ENCODE measurements around the gene TEN1. TPM values are rescaled to one million over a fixed set of nuclear protein-coding genes. Genes with fewer than 3 reads are reported as not detected.

Gene TEN1
- total and polyA plus RNA-seq, 4 donors: 12.0 to 30.0 (median 16.5) TPM

DNA sequence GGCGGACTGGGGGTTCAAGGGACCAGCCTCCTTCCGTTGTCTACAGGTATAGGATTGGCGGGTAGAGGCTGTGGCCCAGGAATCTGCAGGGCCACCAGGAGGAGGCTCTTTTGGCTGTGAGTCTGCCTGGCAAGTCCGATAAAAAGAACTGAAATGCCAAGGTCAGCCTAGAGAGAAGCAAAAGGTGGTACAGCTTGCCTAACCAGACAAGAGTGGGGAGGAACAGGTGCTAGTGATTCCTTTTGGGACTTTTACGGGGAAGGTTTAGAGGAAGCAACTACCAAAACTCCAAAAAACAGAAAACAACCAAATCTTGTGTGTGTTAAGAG lies 53.7 kb downstream of the TEN1 start:
- Histone ChIP-seq H3K9me3 (ENCODE audit: control insufficient read depth in 4 of 4, low read length in 3 of 4) (no peaks in the 10 kb centered on the region), H3K9ac (ENCODE audit: low read depth in 1 of 2, low read length in 2 of 2) (no peak overlapping the region), H3K27me3 (ENCODE audit: control insufficient read depth in 4 of 4, insufficient read depth in 4 of 4, low read length in 3 of 4) (no peaks in the 10 kb centered on the region), H3K4me1 (ENCODE audit: control insufficient read depth in 4 of 4, insufficient read depth in 4 of 4, low read length in 3 of 4) (peaks cover 0 to 3% (median 1%) of the 10 kb centered on the region in 4 donors), H3K36me3 (ENCODE audit: control insufficient read depth in 4 of 4, insufficient read depth in 3 of 4, low read depth in 1 of 4, low read length in 3 of 4) (peaks cover 0 to 3% (median 0%) of the 10 kb centered on the region in 4 donors), H3K27ac (ENCODE audit: low read depth in 1 of 2, low read length in 2 of 2) (no peak overlapping the region), H3K4me3 (ENCODE audit: low read depth in 1 of 3, low read length in 3 of 3) (no peak overlapping the region)
- DNase-seq (ENCODE audit: low spot score): no peak
- WGBS: 94% methylated on average over 5 of the region's 5 CpGs
- TF ChIP-seq YY1 (IDR thresholded peaks at IDR 0.05): no peak
- no peak for TF ChIP-seq GABPA (IDR thresholded peaks at IDR 0.05 in 1 of 2, conservative IDR thresholded peaks at IDR 0.05 in 1 of 2)
- TF ChIP-seq SP1 (IDR thresholded peaks at IDR 0.05): no peak
- no peak for TF ChIP-seq FOXA2 (IDR thresholded peaks at IDR 0.05)
- no peak for TF ChIP-seq FOXA1 (IDR thresholded peaks at IDR 0.05)
- TF ChIP-seq, protein P1, sequence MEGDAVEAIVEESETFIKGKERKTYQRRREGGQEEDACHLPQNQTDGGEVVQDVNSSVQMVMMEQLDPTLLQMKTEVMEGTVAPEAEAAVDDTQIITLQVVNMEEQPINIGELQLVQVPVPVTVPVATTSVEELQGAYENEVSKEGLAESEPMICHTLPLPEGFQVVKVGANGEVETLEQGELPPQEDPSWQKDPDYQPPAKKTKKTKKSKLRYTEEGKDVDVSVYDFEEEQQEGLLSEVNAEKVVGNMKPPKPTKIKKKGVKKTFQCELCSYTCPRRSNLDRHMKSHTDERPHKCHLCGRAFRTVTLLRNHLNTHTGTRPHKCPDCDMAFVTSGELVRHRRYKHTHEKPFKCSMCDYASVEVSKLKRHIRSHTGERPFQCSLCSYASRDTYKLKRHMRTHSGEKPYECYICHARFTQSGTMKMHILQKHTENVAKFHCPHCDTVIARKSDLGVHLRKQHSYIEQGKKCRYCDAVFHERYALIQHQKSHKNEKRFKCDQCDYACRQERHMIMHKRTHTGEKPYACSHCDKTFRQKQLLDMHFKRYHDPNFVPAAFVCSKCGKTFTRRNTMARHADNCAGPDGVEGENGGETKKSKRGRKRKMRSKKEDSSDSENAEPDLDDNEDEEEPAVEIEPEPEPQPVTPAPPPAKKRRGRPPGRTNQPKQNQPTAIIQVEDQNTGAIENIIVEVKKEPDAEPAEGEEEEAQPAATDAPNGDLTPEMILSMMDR (IDR thresholded peaks at IDR 0.05; ENCODE audit: low read depth, low read length, missing input control): no peak
- TF ChIP-seq, protein P2, sequence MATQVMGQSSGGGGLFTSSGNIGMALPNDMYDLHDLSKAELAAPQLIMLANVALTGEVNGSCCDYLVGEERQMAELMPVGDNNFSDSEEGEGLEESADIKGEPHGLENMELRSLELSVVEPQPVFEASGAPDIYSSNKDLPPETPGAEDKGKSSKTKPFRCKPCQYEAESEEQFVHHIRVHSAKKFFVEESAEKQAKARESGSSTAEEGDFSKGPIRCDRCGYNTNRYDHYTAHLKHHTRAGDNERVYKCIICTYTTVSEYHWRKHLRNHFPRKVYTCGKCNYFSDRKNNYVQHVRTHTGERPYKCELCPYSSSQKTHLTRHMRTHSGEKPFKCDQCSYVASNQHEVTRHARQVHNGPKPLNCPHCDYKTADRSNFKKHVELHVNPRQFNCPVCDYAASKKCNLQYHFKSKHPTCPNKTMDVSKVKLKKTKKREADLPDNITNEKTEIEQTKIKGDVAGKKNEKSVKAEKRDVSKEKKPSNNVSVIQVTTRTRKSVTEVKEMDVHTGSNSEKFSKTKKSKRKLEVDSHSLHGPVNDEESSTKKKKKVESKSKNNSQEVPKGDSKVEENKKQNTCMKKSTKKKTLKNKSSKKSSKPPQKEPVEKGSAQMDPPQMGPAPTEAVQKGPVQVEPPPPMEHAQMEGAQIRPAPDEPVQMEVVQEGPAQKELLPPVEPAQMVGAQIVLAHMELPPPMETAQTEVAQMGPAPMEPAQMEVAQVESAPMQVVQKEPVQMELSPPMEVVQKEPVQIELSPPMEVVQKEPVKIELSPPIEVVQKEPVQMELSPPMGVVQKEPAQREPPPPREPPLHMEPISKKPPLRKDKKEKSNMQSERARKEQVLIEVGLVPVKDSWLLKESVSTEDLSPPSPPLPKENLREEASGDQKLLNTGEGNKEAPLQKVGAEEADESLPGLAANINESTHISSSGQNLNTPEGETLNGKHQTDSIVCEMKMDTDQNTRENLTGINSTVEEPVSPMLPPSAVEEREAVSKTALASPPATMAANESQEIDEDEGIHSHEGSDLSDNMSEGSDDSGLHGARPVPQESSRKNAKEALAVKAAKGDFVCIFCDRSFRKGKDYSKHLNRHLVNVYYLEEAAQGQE (IDR thresholded peaks at IDR 0.05): no peak
- no peak for TF ChIP-seq EGR1 (IDR thresholded peaks at IDR 0.05; ENCODE audit: low read depth in 2 of 2)
- TF ChIP-seq, protein P3, sequence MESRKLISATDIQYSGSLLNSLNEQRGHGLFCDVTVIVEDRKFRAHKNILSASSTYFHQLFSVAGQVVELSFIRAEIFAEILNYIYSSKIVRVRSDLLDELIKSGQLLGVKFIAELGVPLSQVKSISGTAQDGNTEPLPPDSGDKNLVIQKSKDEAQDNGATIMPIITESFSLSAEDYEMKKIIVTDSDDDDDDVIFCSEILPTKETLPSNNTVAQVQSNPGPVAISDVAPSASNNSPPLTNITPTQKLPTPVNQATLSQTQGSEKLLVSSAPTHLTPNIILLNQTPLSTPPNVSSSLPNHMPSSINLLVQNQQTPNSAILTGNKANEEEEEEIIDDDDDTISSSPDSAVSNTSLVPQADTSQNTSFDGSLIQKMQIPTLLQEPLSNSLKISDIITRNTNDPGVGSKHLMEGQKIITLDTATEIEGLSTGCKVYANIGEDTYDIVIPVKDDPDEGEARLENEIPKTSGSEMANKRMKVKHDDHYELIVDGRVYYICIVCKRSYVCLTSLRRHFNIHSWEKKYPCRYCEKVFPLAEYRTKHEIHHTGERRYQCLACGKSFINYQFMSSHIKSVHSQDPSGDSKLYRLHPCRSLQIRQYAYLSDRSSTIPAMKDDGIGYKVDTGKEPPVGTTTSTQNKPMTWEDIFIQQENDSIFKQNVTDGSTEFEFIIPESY (IDR thresholded peaks at IDR 0.05): no peak
- no peak for TF ChIP-seq NR2F2 (IDR thresholded peaks at IDR 0.05)
- TF ChIP-seq, protein P4, sequence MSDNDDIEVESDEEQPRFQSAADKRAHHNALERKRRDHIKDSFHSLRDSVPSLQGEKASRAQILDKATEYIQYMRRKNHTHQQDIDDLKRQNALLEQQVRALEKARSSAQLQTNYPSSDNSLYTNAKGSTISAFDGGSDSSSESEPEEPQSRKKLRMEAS (IDR thresholded peaks at IDR 0.05): no peak
- no peak for TF ChIP-seq TAF1 (conservative IDR thresholded peaks at IDR 0.05)
- TF ChIP-seq RXRA (IDR thresholded peaks at IDR 0.05): no peak
- no peak for TF ChIP-seq HNF4A (conservative IDR thresholded peaks at IDR 0.05)
- no peak for TF ChIP-seq JUND (IDR thresholded peaks at IDR 0.05)
- TF ChIP-seq RAD21 (IDR thresholded peaks at IDR 0.05): no peak

DNA sequence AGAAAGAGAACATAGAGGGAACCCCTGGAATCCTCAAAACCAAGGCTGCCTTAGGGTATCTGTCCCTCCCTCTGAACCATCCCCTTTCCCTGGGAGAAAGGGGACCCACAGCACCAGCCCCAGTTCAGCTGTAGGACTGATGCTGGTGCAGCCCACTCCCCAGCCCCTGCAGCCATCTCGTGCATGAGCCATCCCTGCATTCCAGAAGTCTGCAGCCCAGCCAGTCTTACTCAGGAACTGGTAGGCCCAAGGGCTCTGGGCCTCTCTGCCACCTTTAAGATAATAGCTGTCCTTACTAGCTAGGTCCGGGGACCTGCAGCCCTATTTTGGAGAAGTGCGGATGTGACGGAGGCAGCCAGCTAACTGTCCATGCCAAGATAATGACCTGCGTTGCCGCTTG lies 54.1 kb downstream of the TEN1 start:
- Histone ChIP-seq H3K4me1 (ENCODE audit: control insufficient read depth in 4 of 4, insufficient read depth in 4 of 4, low read length in 3 of 4) (peaks cover 0 to 3% (median 1%) of the 10 kb centered on the region in 4 donors), H3K9me3 (ENCODE audit: control insufficient read depth in 4 of 4, low read length in 3 of 4) (no peaks in the 10 kb centered on the region), H3K27ac (ENCODE audit: low read depth in 1 of 2, low read length in 2 of 2) (no peak overlapping the region), H3K27me3 (ENCODE audit: control insufficient read depth in 4 of 4, insufficient read depth in 4 of 4, low read length in 3 of 4) (no peaks in the 10 kb centered on the region), H3K9ac (ENCODE audit: low read depth in 1 of 2, low read length in 2 of 2) (no peak overlapping the region), H3K36me3 (ENCODE audit: control insufficient read depth in 4 of 4, insufficient read depth in 3 of 4, low read depth in 1 of 4, low read length in 3 of 4) (peaks cover 0 to 7% (median under 1%) of the 10 kb centered on the region in 4 donors), H3K4me3 (ENCODE audit: low read depth in 1 of 3, low read length in 3 of 3) (no peak overlapping the region)
- DNase-seq (ENCODE audit: low spot score): no peak
- WGBS: 96% methylated on average over 6 of the region's 6 CpGs
- TF ChIP-seq YY1 (IDR thresholded peaks at IDR 0.05): no peak
- TF ChIP-seq TAF1 (conservative IDR thresholded peaks at IDR 0.05): no peak
- TF ChIP-seq FOXA2 (IDR thresholded peaks at IDR 0.05): no peak
- TF ChIP-seq, protein P5, sequence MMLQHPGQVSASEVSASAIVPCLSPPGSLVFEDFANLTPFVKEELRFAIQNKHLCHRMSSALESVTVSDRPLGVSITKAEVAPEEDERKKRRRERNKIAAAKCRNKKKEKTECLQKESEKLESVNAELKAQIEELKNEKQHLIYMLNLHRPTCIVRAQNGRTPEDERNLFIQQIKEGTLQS (IDR thresholded peaks at IDR 0.05): no peak
- TF ChIP-seq RXRA (IDR thresholded peaks at IDR 0.05): no peak
- no peak for TF ChIP-seq JUND (IDR thresholded peaks at IDR 0.05)
- no peak for TF ChIP-seq NR2F2 (IDR thresholded peaks at IDR 0.05)
- TF ChIP-seq, protein P4 (IDR thresholded peaks at IDR 0.05): no peak
- no peak for TF ChIP-seq HNF4G (IDR thresholded peaks at IDR 0.05)
- no peak for TF ChIP-seq RAD21 (IDR thresholded peaks at IDR 0.05)
- no peak for TF ChIP-seq EGR1 (IDR thresholded peaks at IDR 0.05; ENCODE audit: low read depth in 2 of 2)
- no peak for TF ChIP-seq GABPA (IDR thresholded peaks at IDR 0.05 in 1 of 2, conservative IDR thresholded peaks at IDR 0.05 in 1 of 2)
- TF ChIP-seq FOXA1 (IDR thresholded peaks at IDR 0.05): no peak
- no peak for TF ChIP-seq HNF4A (conservative IDR thresholded peaks at IDR 0.05)
- TF ChIP-seq, protein P1 (IDR thresholded peaks at IDR 0.05; ENCODE audit: low read depth, low read length, missing input control): no peak

Data from liver (tissue), 9 donors.